Activated CD4-positive, alpha-beta T cell treated with anti-CD3 and anti-CD28 coated beads, Interleukin-2, Interleukin-4, amounts not matched to agents 100 ng/mL and 50 ng/mL, durations not matched to agents 16 hours and 8 hours (primary cell): ENCODE measurements around the gene TMEM150A.
"Not testable (repeated sequence)": the region's sequence is repeated elsewhere in the genome, so short reads cannot be mapped to it uniquely, and the experiment has no call there.

ENCODE experiments used
- DNase-seq: peaks from one replicate; pipeline ENCODE4 v3.0.0-alpha.2; 2020; ENCODE audit warnings: low spot score

TMEM150A gene, protein sequence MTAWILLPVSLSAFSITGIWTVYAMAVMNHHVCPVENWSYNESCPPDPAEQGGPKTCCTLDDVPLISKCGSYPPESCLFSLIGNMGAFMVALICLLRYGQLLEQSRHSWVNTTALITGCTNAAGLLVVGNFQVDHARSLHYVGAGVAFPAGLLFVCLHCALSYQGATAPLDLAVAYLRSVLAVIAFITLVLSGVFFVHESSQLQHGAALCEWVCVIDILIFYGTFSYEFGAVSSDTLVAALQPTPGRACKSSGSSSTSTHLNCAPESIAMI

GRCh38 chr2:85602476-85603234 lies at the start of gene TMEM150A:
TMEM150A (minus strand) TSS chr2:85602698; CDS start chr2:85601948, 750 bp downstream.
- peak; percentile 82 for DNase-seq

DNA sequence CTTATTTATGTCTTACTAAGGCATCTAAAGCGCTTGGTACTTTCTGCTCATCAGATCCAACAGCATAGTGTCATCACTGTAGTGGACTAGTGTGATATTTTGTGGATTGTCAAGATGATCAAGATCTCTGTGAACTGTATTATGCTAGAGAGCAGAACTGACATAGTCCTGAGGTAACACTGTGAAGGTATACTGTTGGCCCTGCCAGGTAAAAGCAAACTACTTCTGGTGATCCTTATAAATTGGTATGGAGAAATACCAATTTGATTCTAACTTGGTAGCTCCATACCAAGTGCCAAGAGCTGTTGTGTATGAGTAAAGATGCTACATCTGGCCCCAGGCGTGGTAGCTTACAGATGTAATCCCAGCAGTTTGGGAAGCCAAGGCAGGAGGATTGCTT lies 49.6 kb upstream of the TMEM150A start:
- DNase-seq, result no peak

DNA sequence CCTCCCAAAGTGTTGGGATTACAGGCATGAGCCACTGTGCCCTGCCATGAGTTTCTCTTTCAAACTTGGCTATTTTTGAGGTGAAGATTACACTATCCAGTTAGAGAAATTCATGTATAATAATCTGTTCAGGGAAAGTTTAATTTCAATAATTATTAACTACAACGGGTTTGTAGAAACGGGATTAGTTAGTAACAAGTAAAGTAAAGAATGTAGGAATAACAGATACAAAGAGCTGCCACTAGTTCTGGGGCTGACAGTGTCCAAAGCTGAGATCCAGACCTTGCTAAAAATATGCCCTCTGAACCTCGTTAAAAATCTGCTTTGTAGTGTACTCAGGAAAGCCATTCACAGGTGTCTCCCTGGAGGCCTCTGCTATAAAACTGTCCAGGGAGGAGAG lies 48.6 kb upstream of the TMEM150A start:
- no peak for DNase-seq

DNA sequence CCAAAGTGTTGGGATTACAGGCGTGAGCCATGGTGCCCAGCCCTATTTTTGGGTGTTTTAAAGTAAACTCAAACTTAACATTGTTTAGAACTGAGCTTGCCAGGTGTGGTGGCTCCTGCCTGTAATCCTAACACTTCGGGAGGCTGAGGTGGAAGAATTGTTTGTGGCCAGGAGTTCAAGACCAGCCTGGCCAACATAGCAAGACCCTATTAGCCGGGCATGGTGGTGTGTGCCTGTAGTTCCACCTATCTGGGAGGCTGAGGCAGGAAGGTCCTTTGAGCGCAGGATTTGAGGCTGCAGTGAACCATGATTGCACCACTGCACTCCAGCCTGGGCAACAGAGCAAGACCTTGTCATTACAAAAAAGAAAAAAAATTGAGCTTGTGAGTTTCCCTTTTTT lies 48.0 kb upstream of the TMEM150A start:
- no peak for DNase-seq

GRCh38 chr2:85649201-85650190 lies 47.0 kb upstream of the TMEM150A start:
- DNase-seq, result no peak

DNA sequence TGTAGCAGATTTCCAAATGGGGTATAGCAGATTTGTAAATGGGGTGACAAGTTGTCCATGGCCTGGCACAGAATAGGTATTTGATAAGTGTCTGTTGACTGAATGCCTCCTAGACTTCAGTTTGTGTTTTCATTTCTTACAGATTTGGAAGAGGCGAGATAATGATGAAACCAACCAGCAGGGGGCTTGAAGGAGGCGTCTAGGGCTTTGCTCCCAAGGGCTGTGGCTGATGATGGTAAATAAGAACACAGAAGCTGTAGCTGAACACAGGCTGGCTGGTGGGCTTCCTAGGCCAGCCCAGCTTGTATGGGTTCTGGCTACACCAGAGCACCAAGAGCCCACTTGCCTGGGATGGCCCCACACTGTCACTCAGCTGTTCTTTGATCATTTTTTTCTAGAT lies 46.1 kb upstream of the TMEM150A start:
- DNase-seq, result peak; percentile 16

- no peak for DNase-seq
Measured at GRCh38 chr2:85647823-85648526, 45.5 kb upstream of the TMEM150A start.

GRCh38 chr2:85646166-85646565 lies 43.7 kb upstream of the TMEM150A start:
- no peak for DNase-seq

DNA sequence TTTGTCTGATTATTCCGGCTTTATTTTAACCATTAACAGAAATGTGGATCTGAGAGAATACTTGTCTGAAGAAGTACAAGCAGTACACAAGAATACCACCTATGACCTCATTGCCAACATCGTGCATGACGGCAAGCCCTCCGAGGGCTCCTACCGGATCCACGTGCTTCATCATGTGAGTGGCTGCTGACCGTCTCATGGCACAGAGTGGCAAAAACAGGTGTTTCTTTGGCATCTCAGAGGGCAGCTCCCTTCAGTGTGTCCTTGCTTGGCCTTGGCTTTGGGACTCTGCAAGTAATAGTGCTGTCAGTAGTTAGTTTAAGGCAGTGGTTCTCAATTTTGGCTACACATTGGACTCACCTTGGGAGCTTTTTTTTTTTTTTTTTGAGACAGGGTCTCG lies 42.4 kb upstream of the TMEM150A start:
- DNase-seq, result no peak

DNA sequence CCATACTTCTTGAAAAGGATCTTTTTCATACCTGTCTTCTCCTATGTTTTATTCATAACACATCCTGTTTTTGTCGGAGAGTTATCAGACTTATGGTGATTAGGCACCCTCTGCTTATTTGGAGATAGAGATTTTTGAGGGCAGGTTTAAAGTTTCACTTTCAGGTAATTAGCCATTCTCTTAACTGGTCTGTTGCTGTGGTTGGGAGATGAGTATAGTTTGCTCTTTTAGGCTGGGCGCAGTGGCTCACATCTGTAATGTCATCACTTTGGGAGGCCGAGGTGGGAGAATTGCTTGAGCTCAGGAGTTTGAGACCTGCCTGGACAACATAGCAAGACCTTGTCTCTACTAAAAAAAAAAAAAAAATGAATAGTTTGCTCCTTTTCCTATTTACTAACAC lies 40.2 kb upstream of the TMEM150A start:
- DNase-seq, result peak; percentile 58

DNA sequence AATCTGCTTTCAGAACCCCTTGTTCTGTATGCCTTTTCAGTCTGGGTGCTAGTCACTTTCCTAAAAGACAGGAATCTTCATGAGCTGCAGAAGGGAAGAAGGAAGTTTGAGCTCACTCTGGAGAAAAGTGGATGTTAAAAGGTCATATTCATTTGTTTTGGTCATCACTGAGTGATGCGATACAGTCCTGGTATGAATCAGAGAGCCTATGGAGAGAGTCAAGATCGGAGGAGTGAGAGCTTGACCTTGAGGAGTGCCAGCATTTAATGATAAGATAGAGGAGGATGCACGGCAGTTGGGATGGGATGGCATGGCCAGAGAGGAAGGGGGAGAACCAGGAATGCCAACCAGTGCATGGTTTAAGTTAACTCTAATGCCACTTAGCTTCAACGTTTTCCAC lies 33.1 kb upstream of the TMEM150A start:
- no peak for DNase-seq

- no peak for DNase-seq
Measured at GRCh38 chr2:85635011-85635410, 32.5 kb upstream of the TMEM150A start.

DNA sequence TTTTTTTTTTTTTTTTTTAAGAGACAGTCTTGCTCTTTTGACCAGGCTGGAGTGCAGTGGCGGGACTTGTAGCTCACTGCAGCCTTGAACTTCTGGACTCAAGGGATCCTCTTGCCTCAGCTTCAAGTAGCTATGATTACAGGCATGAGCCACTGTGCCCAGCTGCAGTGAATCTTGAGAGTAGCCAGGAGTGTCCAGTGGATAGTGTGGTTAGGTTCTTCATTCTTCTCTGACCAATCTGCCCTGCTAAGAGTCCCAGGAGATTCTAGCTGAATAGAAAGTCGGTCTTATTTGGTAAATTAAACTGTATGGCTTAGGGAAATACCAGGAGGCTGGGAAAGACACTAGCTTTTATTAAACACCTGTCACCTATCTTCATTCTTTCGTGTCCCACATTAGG lies 28.8 kb upstream of the TMEM150A start:
- DNase-seq, result no peak

DNA sequence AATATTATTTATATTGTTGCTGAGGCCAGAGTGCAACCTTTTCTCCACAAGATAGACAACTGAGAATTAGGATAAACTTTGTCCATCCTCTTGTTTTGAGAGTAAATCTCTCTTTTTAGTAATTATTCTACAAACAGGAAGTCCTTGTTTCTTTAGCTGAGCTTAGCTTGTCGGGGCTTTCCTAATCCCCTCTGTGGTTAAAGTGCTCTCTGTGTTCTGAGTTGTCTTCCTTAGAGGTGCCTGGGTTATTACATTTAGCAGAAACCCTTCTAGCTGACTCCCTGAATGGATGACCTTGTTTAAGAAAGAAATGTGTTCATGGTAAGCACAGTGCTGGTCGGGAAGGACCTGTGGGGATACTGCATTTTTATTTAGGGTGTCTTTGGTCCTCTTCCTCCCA lies 26.2 kb upstream of the TMEM150A start:
- peak; percentile 43 for DNase-seq

DNA sequence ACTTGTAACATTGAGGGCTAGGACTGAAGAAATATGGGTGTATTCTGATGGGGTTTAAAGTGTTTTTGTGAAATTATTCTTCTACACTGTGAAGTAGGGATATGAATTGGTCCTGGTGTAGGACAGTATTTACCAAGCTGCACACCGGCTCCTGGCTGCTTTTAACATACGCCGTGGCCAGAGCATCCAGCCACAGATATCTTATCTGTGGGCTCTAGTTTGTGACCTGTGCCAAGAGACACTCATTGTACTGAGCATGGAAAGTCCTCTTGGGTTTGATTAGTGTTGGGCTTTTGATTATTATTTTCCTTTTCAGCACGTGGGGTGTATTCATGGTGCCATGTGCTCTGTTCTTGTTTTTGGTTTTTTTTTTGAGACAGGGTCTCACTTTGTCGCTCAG lies 21.5 kb upstream of the TMEM150A start:
- no peak for DNase-seq

DNA sequence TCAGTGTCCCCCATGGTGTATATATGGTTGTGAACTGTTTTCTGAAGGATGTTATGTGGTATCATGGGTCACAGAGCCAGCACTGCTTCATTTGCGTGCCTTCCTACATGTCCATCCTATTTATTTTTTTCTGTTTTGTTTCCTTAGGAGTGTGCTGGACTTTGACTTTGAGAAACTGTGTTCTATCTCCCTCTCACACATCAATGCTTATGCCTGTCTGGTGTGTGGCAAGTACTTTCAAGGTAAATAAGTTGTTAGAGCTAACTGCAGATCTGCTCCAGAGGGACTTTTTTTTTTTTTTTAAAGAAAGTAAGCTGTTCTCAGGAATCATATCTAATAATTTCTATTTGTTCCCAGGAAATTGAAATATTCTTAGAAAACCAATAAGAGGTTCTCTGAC lies 18.8 kb upstream of the TMEM150A start:
- DNase-seq, result no peak

DNA sequence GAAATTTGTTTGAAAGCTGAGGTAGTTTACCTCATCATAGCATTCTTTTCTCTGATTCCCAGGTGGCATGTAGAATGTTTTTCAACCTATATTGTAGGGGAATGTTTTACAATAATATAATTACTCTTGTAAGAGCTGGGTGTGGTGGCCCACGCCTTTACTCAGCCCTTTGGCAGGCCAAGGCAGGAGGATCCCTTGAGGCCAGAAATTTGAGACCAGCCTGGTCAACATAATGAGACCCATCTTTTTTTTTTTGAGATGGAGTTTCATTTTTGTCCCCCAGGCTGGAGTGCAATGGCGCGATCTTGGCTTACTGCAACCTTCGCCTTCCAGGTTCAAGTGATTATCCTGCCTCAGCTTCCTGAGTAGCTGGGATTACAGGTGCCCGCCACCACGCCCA lies 17.1 kb upstream of the TMEM150A start:
- no peak for DNase-seq

DNA sequence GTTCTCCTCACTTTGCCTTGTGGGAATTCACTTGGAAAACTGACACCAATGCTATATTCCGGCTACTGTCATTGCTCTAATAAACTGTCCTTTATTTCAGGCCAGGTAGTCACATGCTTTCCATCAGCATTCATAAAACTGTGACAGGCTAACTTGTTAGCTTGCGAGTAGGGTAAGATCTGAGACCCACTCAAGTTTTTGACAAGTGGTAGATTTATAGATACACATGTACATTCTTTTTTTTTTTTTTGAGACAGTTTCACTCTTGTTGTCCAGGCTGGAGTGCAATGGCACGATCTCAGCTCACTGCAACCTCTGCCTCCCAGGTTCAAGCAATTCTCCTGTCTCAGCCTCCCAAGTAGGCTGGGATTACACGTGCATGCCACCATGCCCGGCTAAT lies 15.2 kb upstream of the TMEM150A start:
- DNase-seq, result not testable (repeated sequence)

- no peak for DNase-seq
Measured at GRCh38 chr2:85615413-85615728, 12.9 kb upstream of the TMEM150A start.

- DNase-seq, result not testable (repeated sequence)
Measured at GRCh38 chr2:85614757-85615156, 12.3 kb upstream of the TMEM150A start.

GRCh38 chr2:85613717-85614515 lies 11.4 kb upstream of the TMEM150A start:
- no peak for DNase-seq
